Measurements from ENCODE around the gene TASP1. TPM values are rescaled to one million over a fixed set of nuclear protein-coding genes. Genes with fewer than 3 reads are reported as not detected.

The TASP1 gene
- total and polyA plus RNA-seq, 2 donors (not counting 3 experiments of a cell fraction or from before 2014, with no cell fraction given), result 3.5 to 8.9 TPM

DNA sequence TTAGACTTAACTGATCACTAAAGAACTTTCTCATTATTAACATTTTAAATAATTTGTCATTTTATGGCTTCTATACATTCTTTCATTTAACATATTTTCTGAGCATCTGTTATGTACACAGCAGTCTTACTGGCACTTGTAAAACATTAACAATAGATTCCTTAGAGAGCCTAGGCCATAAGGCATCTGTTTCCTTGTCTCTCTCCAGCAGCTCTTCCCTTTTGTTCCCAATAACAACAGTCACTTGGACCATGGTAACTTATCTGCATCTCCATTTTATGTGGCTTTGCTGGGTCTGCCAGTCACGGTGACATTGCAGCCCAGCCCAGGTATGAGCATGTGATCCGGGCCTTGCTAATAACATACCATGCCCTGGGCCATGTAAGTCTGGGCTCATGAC, 11.7 kb upstream of the TASP1 start:
- FAIRE-seq (no peak), DNase-seq (ENCODE audit: low read depth, low spot score) (no peak)
- ChIA-PET POLR2A (no interaction called here), CTCF (no interaction called here)
- dilution Hi-C loops (cut with MboI; ENCODE audit: extremely low pct_ligation_motif_present, low sequenced_read_pairs), result no loop called here
- Histone ChIP-seq H2AFZ (ENCODE audit: low read depth, low read length) (no peak overlapping the region), H3K4me2 (ENCODE audit: insufficient read depth, low read length) (no peak overlapping the region), H3K36me3 (ENCODE audit: control insufficient read depth in 2 of 2, extremely low read depth in 1 of 2, insufficient read depth in 2 of 2, low read length in 2 of 2) (no peaks in the 10 kb centered on the region), H3K27ac (ENCODE audit: insufficient read depth, low read depth, low read length) (no peak overlapping the region), H3K9me3 (replicated peaks; ENCODE audit: control insufficient read depth, insufficient read depth, low read length) (no peaks in the 10 kb centered on the region), H3K9me1 (replicated peaks; ENCODE audit: control insufficient read depth, extremely low read depth, insufficient read depth, low read length) (no peaks in the 10 kb centered on the region), H3K4me3 (replicated peaks in 1 of 3; ENCODE audit: insufficient read depth in 1 of 3, low read depth in 1 of 3, low read length in 3 of 3) (no peak overlapping the region), H3K79me2 (ENCODE audit: control insufficient read depth, insufficient read depth, low read length) (no peaks in the 10 kb centered on the region), H3K4me1 (ENCODE audit: control insufficient read depth, extremely low read depth, insufficient read depth, low read length) (no peaks in the 10 kb centered on the region), H4K20me1 (replicated peaks; ENCODE audit: control insufficient read depth, extremely low read depth, insufficient read depth, low read length) (no peaks in the 10 kb centered on the region), H3K9ac (replicated peaks; ENCODE audit: extremely low read depth, insufficient read depth, low read length) (no peak overlapping the region), H3K27me3 (ENCODE audit: control insufficient read depth in 2 of 2, insufficient read depth in 2 of 2, low read length in 2 of 2) (peaks cover 0 to 5% of the 10 kb centered on the region in 2 experiments)
- BruUV-seq (replicated peaks), result no TSS peak
- intact Hi-C loops (cut with micrococcal nuclease), result no loop called here
- no peak for TF ChIP-seq EZH2 (IDR thresholded peaks at IDR 0.05; ENCODE audit: borderline replicate concordance, low read depth, low read length, severe bottlenecking)
- TF ChIP-seq MYC (IDR thresholded peaks at IDR 0.05; ENCODE audit: low read depth, low read length), result no peak
- TF ChIP-seq JUN (IDR thresholded peaks at IDR 0.05; ENCODE audit: borderline replicate concordance, insufficient read depth, insufficient read length, low read depth), result no peak
- TF ChIP-seq GATA2 (IDR thresholded peaks at IDR 0.05; ENCODE audit: insufficient read depth, insufficient read length, low read depth, low read length), result no peak
- TF ChIP-seq POLR2AphosphoS5 (IDR thresholded peaks at IDR 0.05; ENCODE audit: insufficient read depth, low read depth, low read length), result no peak
- TF ChIP-seq POLR2A (IDR thresholded peaks at IDR 0.05; ENCODE audit: low read depth, low read length), result no peak
- TF ChIP-seq MAX (IDR thresholded peaks at IDR 0.05; ENCODE audit: insufficient read depth, insufficient read length), result no peak

Data from endothelial cell of umbilical vein (primary cell).